Vagina (tissue), 2 donors: ENCODE data around the gene TINAGL1. TPM values are rescaled to one million over a fixed set of nuclear protein-coding genes. Genes with fewer than 3 reads are reported as not detected.

Experiments used
- DNase-seq, 2 donors: peaks; one replicate each; pipeline ENCODE4 v3.0.0-alpha.2; 2017; ENCODE audit errors: extremely low spot score in 2 of 2
- H3K27ac ChIP-seq: fragments of 200-600 bp; sonication (generic); one replicate; pipeline ENCODE4 v1.5.1; 2019
- H3K27me3 ChIP-seq: fragments of 200-600 bp; sonication (generic); one replicate; pipeline ENCODE4 v1.5.1; 2019
- H3K36me3 ChIP-seq, 2 donors: fragments of 200-600 bp; sonication (generic); one replicate each; pipeline ENCODE4 v1.5.1; 2017 to 2019
- H3K4me1 ChIP-seq: fragments of 200-600 bp; sonication (generic); one replicate; pipeline ENCODE4 v1.5.1; 2019
- H3K4me3 ChIP-seq, 2 donors: fragments of 200-600 bp; sonication (generic); 1 replicate in 1 of 2; 2 replicates in 1 of 2; pipeline ENCODE4 v1.5.1; 2016 to 2019
- H3K9me3 ChIP-seq: fragments of 200-600 bp; sonication (generic); one replicate; pipeline ENCODE4 v1.5.1; 2019
- POLR2A ChIP-seq, 2 donors: fragments of 450-650 bp; IDR thresholded peaks; one replicate each; pipeline ENCODE4 v1.6.1; 2017; ENCODE audit warnings: antibody characterized with exemption in 2 of 2, mild to moderate bottlenecking in 2 of 2, moderate library complexity in 2 of 2
- POLR2AphosphoS5 ChIP-seq, 2 donors: sonication (generic); formaldehyde crosslinking; IDR thresholded peaks; one replicate each; pipeline ENCODE4 v1.9.0; 2017; ENCODE audit warnings: antibody characterized with exemption in 2 of 2, mild to moderate bottlenecking in 2 of 2, low read depth in 1 of 2; ENCODE audit not compliant: insufficient read depth in 1 of 2
- intact Hi-C: fragments of 100-400 bp; cut with DNase I; formaldehyde crosslinking; loops from one replicate; pipeline ENCODE4 v1.15.1; 2023
- total RNA-seq: library from RNA; depleted of rRNA; stranded (reverse); fragments of >200 nt; gene quantifications from one replicate; pipeline ENCODE4 v1.2.3, GENCODE V29; 2016
- TF ChIP-seq, protein P1 (sequence below), 3 experiments: fragments of 450-650 bp in 2 of 3; fragments of 200-600 bp in 1 of 3; sonication (generic) in 1 of 3; IDR thresholded peaks; one replicate each; pipeline ENCODE4 v1.5.1; 2017 to 2019; ENCODE audit warnings: antibody characterized with exemption in 3 of 3, mild to moderate bottlenecking in 2 of 3, moderate library complexity in 2 of 3

TINAGL1 gene
- total RNA-seq, 1 donor from 2014 or later: 142 TPM

DNA sequence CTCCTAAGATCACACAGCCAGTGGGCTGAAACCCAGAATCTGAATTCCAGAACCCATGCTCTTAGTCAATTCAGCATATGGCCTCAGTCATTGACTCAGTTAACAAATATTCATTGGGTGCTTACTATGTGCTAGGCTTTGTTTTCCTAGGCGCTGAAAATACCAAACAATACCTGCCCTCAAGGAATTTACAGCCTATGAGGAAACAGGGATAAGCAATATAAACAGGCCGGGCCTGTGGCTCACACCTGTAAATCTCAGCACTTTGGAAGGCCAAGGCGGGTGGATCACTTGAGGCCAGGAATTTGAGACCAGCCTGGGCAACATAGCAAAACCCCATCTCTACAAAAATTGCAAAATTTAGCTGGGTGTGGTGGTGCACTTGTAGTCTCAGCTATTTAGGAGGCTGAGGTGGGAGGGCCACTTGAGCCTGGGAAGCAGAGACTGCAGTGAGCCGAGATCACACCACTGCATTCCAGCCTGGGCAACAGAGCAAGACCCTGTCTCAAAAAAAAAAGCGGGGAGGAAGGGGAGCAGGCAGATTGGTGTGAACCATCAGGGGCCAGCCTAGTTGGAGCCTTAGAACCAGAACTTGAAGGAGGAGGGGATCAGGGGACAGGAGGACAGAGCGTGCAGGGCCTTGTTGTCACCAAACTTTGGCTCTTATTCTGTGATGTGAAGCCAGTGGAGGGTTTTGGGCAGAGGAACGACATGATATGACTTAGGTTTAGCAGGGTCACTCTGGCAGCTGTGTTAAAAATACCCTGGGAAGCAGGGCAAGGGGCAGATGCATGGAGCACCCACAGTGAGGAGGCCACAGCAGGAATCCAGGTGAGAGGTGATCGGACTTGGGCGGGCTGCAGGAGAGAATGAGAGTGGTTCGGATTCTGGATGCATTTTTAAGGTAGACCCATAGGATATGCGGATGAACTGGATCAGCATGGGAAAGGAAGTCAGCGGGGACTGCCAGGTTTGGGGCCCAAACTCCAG lies 5.8 kb downstream of the TINAGL1 start:
- Histone ChIP-seq H3K4me3 (no peak overlapping the region), H3K4me1 (peaks cover 48% of the 10 kb centered on the region), H3K27me3 (no peaks in the 10 kb centered on the region), H3K27ac (peak overlapping the region; percentile 80), H3K9me3 (no peaks in the 10 kb centered on the region), H3K36me3 (peaks cover 0 to 10% of the 10 kb centered on the region in 2 donors)
- intact Hi-C loops: loop anchor here (10.0 kb wide), 1 partner anchor 123 kb away; the partner anchor contains the start of gene COL16A1
- TF ChIP-seq, protein P1, sequence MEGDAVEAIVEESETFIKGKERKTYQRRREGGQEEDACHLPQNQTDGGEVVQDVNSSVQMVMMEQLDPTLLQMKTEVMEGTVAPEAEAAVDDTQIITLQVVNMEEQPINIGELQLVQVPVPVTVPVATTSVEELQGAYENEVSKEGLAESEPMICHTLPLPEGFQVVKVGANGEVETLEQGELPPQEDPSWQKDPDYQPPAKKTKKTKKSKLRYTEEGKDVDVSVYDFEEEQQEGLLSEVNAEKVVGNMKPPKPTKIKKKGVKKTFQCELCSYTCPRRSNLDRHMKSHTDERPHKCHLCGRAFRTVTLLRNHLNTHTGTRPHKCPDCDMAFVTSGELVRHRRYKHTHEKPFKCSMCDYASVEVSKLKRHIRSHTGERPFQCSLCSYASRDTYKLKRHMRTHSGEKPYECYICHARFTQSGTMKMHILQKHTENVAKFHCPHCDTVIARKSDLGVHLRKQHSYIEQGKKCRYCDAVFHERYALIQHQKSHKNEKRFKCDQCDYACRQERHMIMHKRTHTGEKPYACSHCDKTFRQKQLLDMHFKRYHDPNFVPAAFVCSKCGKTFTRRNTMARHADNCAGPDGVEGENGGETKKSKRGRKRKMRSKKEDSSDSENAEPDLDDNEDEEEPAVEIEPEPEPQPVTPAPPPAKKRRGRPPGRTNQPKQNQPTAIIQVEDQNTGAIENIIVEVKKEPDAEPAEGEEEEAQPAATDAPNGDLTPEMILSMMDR (IDR thresholded peaks at IDR 0.05): no peak
- TF ChIP-seq POLR2A (IDR thresholded peaks at IDR 0.05) (no peak), POLR2AphosphoS5 (IDR thresholded peaks at IDR 0.05; ENCODE audit: insufficient read depth in 1 of 2, low read depth in 1 of 2) (no peak)
- DNase-seq: no peak

DNA sequence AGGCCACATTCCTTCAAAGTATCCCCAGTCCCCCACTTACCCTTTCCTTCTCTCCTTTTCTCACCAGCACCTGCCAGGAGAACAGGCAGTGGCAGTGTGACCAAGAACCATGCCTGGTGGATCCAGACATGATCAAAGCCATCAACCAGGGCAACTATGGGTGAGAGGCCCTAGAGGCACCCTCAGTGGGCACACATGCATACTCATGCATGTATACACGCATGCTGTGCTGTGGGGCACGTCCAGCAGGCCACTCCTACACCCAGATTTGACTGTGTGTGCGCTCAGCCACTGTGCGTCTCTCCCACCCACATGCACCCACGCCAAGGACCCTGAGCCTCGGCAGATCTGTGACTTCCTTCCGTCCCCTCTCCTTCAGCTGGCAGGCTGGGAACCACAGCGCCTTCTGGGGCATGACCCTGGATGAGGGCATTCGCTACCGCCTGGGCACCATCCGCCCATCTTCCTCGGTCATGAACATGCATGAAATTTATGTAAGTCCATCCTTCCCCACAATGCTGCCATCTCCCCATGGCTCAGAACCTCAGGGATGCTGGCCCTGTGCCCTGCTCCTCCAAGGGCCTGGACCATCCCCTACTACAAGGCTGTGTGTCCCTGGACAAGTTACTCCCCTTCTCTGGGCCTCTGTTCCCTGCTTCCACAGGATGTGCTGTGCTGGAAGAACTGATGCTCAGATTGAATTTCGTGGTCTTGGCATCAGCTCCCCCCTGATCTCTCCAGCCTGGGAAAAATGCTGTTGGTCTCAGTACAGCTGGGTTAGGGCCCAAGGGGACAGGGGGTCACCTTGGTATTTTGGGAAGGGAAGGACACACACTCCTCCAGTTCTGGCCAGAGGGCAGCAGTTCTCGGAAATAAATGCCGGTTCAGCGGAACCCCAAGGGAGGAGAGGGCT lies 7.0 kb downstream of the TINAGL1 start:
- peak overlapping the region in 1 of 2 donors; percentile 22 for H3K4me3 ChIP-seq
- intact Hi-C loops: loop anchor here (10.0 kb wide), 1 partner anchor 121 kb away; the partner anchor contains the start of gene COL16A1
- H3K27ac ChIP-seq: peak overlapping the region; percentile 80
- H3K27me3 ChIP-seq: no peaks in the 10 kb centered on the region
- peaks cover 60% of the 10 kb centered on the region for H3K4me1 ChIP-seq
- TF ChIP-seq POLR2A (IDR thresholded peaks at IDR 0.05) (no peak), POLR2AphosphoS5 (IDR thresholded peaks at IDR 0.05; ENCODE audit: insufficient read depth in 1 of 2, low read depth in 1 of 2) (no peak)
- TF ChIP-seq, protein P1 (IDR thresholded peaks at IDR 0.05): no peak
- no peak for DNase-seq
- H3K36me3 ChIP-seq: peaks cover 0 to 10% of the 10 kb centered on the region in 2 donors
- no peaks in the 10 kb centered on the region for H3K9me3 ChIP-seq

DNA sequence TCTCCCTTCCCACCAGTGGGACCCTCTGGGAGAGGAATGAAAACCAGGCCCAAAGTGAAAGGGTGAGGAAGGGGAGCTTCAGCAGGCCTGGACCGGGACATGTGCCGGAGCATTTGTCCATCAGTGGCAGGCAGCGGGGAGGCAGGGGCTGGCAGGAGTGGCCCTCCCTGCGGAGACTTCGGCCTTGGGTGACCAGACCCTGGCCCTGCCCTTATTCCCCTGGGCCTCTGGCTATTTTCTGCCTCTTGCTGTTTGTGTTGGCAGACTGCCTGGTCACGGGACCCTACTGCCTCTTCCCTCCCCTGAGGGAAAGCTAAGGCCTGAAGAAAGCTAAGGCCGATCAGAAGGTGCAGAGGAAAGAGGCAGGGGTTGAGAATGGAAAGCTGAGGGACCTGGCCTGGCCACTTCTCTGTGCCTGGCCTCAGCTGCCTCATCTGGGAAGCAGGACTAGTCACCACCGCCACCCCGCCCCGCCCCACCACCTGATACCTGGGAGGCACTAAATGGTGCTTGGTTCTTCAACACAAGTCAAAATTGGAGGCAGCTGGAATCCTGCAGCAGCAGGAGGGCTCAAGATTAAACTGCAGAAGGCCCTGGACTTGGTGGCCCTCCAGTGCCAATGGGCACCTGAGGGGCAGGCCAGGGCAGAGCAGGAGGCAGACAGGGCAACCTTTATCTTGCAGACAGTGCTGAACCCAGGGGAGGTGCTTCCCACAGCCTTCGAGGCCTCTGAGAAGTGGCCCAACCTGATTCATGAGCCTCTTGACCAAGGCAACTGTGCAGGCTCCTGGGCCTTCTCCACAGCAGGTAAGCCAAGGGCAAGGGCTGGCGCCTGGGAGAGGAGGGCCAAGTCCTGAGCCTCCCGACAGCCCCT lies 7.9 kb downstream of the TINAGL1 start:
- no peaks in the 10 kb centered on the region for H3K9me3 ChIP-seq
- peaks cover 64% of the 10 kb centered on the region for H3K4me1 ChIP-seq
- TF ChIP-seq POLR2A (IDR thresholded peaks at IDR 0.05): no peak
- peak; percentile 55 to 74 for TF ChIP-seq POLR2AphosphoS5 (IDR thresholded peaks at IDR 0.05; ENCODE audit: insufficient read depth in 1 of 2, low read depth in 1 of 2)
- TF ChIP-seq, protein P1 (IDR thresholded peaks at IDR 0.05): no peak
- peak overlapping the region in 1 of 2 donors; percentile 22 for H3K4me3 ChIP-seq
- H3K36me3 ChIP-seq: peaks cover 0 to 10% of the 10 kb centered on the region in 2 donors
- peak overlapping the region; percentile 80 for H3K27ac ChIP-seq
- intact Hi-C loops: loop anchor here (10.0 kb wide), 1 partner anchor 121 kb away; the partner anchor contains the start of gene COL16A1
- DNase-seq: no peak
- no peaks in the 10 kb centered on the region for H3K27me3 ChIP-seq
